Natural killer cell (primary cell): ENCODE data around the gene MID1. TPM values are rescaled to one million over a fixed set of nuclear protein-coding genes. Genes with fewer than 3 reads are reported as not detected.

Experiments used
- ATAC-seq, 3 donors: fragments of 150-1000 bp in 2 of 3; fragments of 200-7000 bp in 1 of 3; cut with Tn5 transposase; 1 replicate in 1 of 3; 2 replicates in 2 of 3; pipeline ENCODE4 v1.10.0; 2021; ENCODE audit warnings: mild to moderate bottlenecking in 2 of 3, moderate library complexity in 2 of 3
- DNase-seq, 2 donors: peaks; one replicate each; pipeline versions ENCODE4 v3.0.0 to v3.0.0-alpha.2; 2013 to 2021; ENCODE audit warnings: mixed read lengths in 1 of 2
- H3K27ac ChIP-seq: one replicate; pipeline ENCODE4 v1.5.1; 2013; ENCODE audit warnings: mild to moderate bottlenecking, low read length
- H3K27me3 ChIP-seq: one replicate; pipeline ENCODE4 v1.6.1; 2013; ENCODE audit warnings: low read length; ENCODE audit not compliant: control insufficient read depth, insufficient read depth
- H3K36me3 ChIP-seq: one replicate; pipeline ENCODE4 v1.6.1; 2013; ENCODE audit warnings: low read length; ENCODE audit not compliant: control insufficient read depth, insufficient read depth
- H3K4me1 ChIP-seq: one replicate; pipeline ENCODE4 v1.6.1; 2013; ENCODE audit warnings: low read length; ENCODE audit not compliant: control insufficient read depth, insufficient read depth
- H3K4me3 ChIP-seq: one replicate; pipeline ENCODE4 v1.5.1; 2013; ENCODE audit warnings: low read length
- H3K9me3 ChIP-seq: one replicate; pipeline ENCODE4 v1.6.1; 2013; ENCODE audit warnings: low read length; ENCODE audit not compliant: control insufficient read depth, insufficient read depth
- H3K27ac Mint-ChIP-seq, 2 donors: one replicate each; pipeline ENCODE4 v1.8.0; 2022; ENCODE audit warnings: mild to moderate bottlenecking in 2 of 2, mixed read lengths in 2 of 2, moderate library complexity in 1 of 2
- H3K27me3 Mint-ChIP-seq, 2 donors: one replicate each; pipeline ENCODE4 v1.8.0; 2022; ENCODE audit warnings: low read depth in 2 of 2, mixed read lengths in 2 of 2
- H3K36me3 Mint-ChIP-seq: one replicate; pipeline ENCODE4 v1.8.0; 2022; ENCODE audit warnings: mixed read lengths
- H3K4me1 Mint-ChIP-seq, 2 donors: one replicate each; pipeline ENCODE4 v1.8.0; 2022; ENCODE audit warnings: mixed read lengths in 2 of 2
- H3K4me3 Mint-ChIP-seq: one replicate; pipeline ENCODE4 v1.8.0; 2022; ENCODE audit warnings: mild to moderate bottlenecking, moderate library complexity, mixed read lengths
- H3K9me3 Mint-ChIP-seq, 2 donors: one replicate each; pipeline ENCODE4 v1.8.0; 2022; ENCODE audit warnings: mixed read lengths in 2 of 2
- CTCF ChIP-seq: fragments of 200-600 bp; IDR thresholded peaks from one replicate; pipeline ENCODE4 v1.8.0; 2022; ENCODE audit warnings: antibody characterized with exemption
- WGBS: methylation state at CpG from one replicate; pipeline ENCODE4 v1.1.7; 2013; ENCODE audit warnings: missing lambda C conversion rate; ENCODE audit not compliant: insufficient coverage; 5-methylcytosine and 5-hydroxymethylcytosine counted together
- intact Hi-C: fragments of 100-400 bp; cut with micrococcal nuclease; formaldehyde crosslinking; loops from one replicate; pipeline ENCODE4 v1.14.2; 2022
- total RNA-seq, 4 donors: library from RNA; stranded (reverse); fragments of 120-200 nt in 1 of 4; gene quantifications; one replicate each; pipeline versions ENCODE4 v1.2.3 to v1.2.4, GENCODE V29; 2013 to 2022

Gene MID1
- total RNA-seq, 3 donors from 2014 or later (not counting 1 experiment from before 2014, with no cell fraction given) = not detected

- H3K36me3 Mint-ChIP-seq = no peaks in the 10 kb centered on the region
- ATAC-seq (no peak), DNase-seq (no peak)
- WGBS = 78% methylated on average over 1 of the region's 1 CpG
- H3K4me3 ChIP-seq = no peak overlapping the region
- no peak for TF ChIP-seq CTCF
- intact Hi-C loops = no loop called here
- no peak overlapping the region for H3K27ac ChIP-seq
- no peak overlapping the region for H3K4me3 Mint-ChIP-seq
- no peaks in the 10 kb centered on the region for H3K27me3 ChIP-seq
- H3K36me3 ChIP-seq = no peaks in the 10 kb centered on the region
- H3K9me3 ChIP-seq = no peaks in the 10 kb centered on the region
- no peaks in the 10 kb centered on the region for H3K4me1 ChIP-seq
- no peak overlapping the region for H3K27ac Mint-ChIP-seq
- H3K27me3 Mint-ChIP-seq = peaks cover 3 to 6% of the 10 kb centered on the region in 2 donors
- no peaks in the 10 kb centered on the region for H3K4me1 Mint-ChIP-seq
- H3K9me3 Mint-ChIP-seq = peaks cover 0 to 5% of the 10 kb centered on the region in 2 donors
These were observed 178.9 kb downstream of the MID1 start for GRCh38 chrX:10441464-10441863.

- no peak for ATAC-seq
- Histone ChIP-seq H3K4me3 (no peak overlapping the region), H3K4me1 (no peaks in the 10 kb centered on the region), H3K27ac (no peak overlapping the region), H3K36me3 (no peaks in the 10 kb centered on the region), H3K9me3 (no peaks in the 10 kb centered on the region), H3K27me3 (no peaks in the 10 kb centered on the region)
- no peak overlapping the region for H3K4me3 Mint-ChIP-seq
- no peak for TF ChIP-seq CTCF
- intact Hi-C loops = no loop called here
- H3K9me3 Mint-ChIP-seq = peaks cover 0 to 2% of the 10 kb centered on the region in 2 donors
- H3K4me1 Mint-ChIP-seq = no peaks in the 10 kb centered on the region
- WGBS = 63% methylated on average over 8 of the region's 8 CpGs
- no peak for DNase-seq
- H3K27me3 Mint-ChIP-seq = no peaks in the 10 kb centered on the region
- no peak overlapping the region for H3K27ac Mint-ChIP-seq
- no peaks in the 10 kb centered on the region for H3K36me3 Mint-ChIP-seq
These were observed 187.0 kb downstream of the MID1 start for GRCh38 chrX:10433296-10433965.

GRCh38 chrX:10429908-10430307 lies 190.5 kb downstream of the MID1 start:
- Histone ChIP-seq H3K4me1 (no peaks in the 10 kb centered on the region), H3K4me3 (no peak overlapping the region), H3K36me3 (no peaks in the 10 kb centered on the region), H3K9me3 (no peaks in the 10 kb centered on the region), H3K27ac (no peak overlapping the region), H3K27me3 (no peaks in the 10 kb centered on the region)
- TF ChIP-seq CTCF = no peak
- DNase-seq (no peak), ATAC-seq (no peak)
- Mint-ChIP-seq H3K27ac (no peak overlapping the region), H3K9me3 (peaks cover 0 to 2% of the 10 kb centered on the region in 2 donors), H3K36me3 (no peaks in the 10 kb centered on the region), H3K4me3 (no peak overlapping the region), H3K27me3 (no peaks in the 10 kb centered on the region), H3K4me1 (no peaks in the 10 kb centered on the region)
- intact Hi-C loops = no loop called here
- 86% methylated on average over 4 of the region's 5 CpGs for WGBS

GRCh38 chrX:10427249-10427648 lies 193.1 kb downstream of the MID1 start:
- no peak overlapping the region for H3K4me3 ChIP-seq
- Mint-ChIP-seq H3K27me3 (no peaks in the 10 kb centered on the region), H3K36me3 (no peaks in the 10 kb centered on the region), H3K27ac (no peak overlapping the region), H3K4me1 (no peaks in the 10 kb centered on the region), H3K9me3 (no peaks in the 10 kb centered on the region), H3K4me3 (no peak overlapping the region)
- no peak for TF ChIP-seq CTCF
- H3K27ac ChIP-seq = no peak overlapping the region
- no peaks in the 10 kb centered on the region for H3K4me1 ChIP-seq
- H3K36me3 ChIP-seq = no peaks in the 10 kb centered on the region
- H3K9me3 ChIP-seq = no peaks in the 10 kb centered on the region
- ATAC-seq (no peak), DNase-seq (no peak)
- no peaks in the 10 kb centered on the region for H3K27me3 ChIP-seq
- intact Hi-C loops = no loop called here
